ENCODE measurements around the gene TNFRSF21.
"Not testable (repeated sequence)": the region's sequence is repeated elsewhere in the genome, so short reads cannot be mapped to it uniquely, and the experiment has no call there.

TNFRSF21 gene

DNA sequence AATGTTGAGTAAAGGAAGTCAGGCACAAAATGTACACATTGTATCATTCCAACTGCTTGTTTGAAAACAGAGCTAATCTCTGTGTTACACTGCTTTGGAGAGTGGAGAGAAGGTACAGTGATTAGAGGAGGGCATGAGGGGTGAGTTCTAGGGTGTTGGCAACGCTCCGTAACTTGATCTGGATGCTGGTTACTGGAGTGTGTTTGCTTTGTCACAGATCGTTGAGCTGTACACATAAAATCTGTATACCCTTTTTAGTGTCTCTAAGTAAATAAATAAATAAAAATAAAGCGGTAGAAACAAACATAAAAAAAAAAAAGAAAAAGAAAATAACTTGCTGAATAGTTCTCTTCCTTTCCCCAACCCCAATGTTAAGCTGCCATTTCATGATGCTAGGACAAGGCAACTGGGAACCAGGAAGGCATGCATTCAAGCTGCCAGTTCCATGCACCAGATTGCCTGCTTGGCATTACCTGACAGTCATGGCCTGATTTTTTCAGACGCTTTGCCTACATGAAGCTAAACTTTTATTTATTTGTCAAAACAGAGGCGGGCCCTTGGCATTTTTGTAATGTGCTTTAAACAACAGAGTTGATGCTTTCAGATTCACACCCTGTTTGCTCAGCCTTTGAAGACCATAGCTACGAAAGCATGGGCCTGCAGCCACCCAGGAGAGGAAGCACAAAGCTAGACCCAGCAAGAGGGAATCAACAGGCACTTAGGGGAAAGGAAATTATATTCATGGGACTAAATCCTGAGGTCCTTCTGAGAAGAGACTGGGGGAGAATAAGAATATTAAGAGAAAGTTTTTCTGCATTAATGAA lies 21.2 kb downstream of the TNFRSF21 start:
- DNase-seq (ENCODE audit: low spot score), result no peak

DNA sequence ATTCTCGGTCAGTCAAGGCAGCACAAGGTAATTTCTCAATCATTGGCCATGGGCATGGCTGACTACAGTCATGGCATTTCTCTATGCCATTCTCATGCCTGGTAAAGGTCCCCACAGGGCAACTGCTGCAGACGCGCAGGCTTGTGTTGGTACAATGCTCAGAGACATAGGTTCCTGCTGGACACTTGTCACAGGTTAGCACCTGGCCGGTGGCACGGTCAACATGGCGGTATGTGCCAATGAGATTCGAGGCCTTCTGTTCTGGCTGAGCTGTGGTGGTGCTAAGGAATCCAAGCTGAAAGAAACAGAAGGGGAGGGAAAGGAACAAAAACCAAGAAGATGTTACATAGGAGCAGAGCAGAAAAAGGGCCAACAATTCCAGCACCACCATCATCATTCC lies 23.4 kb downstream of the TNFRSF21 start:
- no peak for DNase-seq (ENCODE audit: low spot score)

DNA sequence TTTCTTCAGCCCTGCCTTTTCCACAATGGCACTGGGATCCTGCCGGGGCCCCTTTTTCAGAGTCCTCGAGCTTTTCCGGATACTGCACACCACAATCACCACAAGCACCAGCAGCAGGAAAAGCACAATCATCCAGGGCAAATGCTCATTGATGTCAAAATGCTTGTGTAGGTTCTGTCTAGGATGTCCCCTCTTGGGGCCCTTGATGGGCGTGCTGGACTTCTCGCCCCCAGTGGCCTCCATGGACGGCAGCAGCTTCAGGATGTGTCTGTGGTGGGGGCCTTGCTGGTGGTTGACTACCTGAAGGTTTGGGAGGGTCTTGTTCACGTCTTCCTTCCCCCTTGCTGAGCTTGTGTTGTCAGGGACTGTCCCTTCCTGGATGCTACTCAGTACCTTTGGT lies 25.7 kb downstream of the TNFRSF21 start:
- no peak for DNase-seq (ENCODE audit: low spot score)

DNA sequence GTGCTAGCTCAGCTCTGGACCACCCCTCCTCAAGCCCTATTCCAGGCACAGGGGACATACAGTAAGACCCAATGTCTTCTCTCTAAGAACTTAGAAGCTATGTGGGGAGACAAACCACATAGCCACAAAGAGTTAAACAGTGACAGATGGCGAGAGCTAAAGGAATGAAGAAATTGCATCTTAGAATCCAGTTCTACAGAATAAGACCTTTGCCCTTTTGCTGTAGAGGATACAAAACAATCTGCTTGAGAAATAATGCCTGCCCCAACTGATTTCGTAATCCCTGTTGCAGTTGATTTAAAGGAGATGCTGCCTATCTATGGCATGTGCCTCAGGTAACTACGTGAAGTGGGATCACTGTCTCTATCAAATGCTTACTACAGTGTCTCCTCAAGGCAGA lies 31.2 kb downstream of the TNFRSF21 start:
- DNase-seq (ENCODE audit: low spot score), result no peak

DNA sequence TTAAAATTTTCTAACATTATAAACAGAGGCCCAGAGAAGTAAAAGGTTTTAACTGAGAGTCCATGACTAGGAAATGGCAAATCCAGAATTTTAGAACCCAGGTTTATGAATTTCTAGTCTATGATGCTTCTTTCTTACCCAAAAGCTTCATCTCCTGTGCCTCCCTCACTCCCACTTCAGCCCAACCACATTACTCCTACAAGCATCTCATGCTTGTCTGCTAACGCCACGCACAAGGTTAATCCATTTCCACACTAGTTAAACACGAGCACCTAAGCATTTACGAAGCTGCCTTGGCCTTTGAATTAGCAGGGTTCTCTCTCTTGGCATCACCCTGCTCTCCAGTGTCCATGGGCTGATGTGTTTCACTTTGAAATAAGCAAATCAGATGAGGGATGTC lies 32.0 kb downstream of the TNFRSF21 start:
- DNase-seq (ENCODE audit: low spot score), result no peak

DNA sequence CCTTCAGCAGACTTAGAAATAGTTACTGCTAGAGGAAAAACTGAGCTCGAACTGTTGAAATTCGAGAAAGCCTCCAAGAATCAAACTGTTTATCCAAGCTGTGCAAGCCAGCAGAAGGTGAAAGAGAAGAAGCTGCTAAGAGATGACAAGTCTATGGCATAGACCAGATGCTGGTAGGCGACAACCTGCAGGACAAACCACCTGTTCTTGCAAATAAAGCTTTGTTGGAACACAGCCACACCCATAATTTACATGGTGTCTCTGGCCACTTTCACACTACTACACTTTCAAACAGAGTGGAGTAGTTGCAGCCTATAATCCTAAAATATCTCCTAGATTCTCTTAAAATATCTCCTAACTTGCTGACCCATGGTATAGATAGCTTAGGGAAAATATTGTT lies 33.3 kb downstream of the TNFRSF21 start:
- no peak for DNase-seq (ENCODE audit: low spot score)

DNA sequence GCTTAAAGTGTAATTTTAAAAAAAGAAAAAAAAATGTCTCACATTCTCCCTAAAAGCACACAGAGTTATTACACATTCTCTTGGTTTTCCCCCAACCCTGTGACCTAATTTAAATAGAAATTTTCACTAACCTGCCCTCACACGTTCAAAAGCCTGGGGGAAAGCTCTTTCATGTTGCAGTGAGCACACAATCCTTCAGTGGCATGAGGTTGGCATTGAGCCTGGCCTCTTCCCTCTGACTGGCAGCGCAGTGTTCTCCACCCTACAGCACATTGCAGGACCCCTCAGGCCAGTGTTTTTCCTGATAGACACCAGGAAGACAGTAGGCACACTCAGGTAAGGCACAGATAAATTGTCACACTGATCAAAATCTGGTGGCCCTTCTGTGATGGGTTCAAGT lies 34.1 kb downstream of the TNFRSF21 start:
- DNase-seq (ENCODE audit: low spot score), result no peak

DNA sequence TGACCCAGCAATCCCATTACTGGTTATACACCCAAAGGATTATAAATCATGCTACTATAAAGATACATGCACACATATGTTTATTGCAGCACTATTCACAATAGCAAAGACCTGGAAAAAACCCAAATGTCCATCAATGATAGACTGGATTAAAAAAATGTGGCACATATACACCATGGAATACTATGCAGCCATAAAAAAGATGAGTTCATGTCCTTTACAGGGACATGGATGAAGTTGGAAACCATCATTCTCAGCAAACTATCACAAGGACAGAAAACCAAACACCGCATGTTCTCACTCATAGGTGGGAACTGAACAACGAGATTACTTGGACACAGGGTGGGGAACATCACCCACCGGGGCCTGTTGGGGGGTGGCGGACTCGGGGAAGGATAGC lies 34.6 kb downstream of the TNFRSF21 start:
- DNase-seq (ENCODE audit: low spot score), result not testable (repeated sequence)

DNA sequence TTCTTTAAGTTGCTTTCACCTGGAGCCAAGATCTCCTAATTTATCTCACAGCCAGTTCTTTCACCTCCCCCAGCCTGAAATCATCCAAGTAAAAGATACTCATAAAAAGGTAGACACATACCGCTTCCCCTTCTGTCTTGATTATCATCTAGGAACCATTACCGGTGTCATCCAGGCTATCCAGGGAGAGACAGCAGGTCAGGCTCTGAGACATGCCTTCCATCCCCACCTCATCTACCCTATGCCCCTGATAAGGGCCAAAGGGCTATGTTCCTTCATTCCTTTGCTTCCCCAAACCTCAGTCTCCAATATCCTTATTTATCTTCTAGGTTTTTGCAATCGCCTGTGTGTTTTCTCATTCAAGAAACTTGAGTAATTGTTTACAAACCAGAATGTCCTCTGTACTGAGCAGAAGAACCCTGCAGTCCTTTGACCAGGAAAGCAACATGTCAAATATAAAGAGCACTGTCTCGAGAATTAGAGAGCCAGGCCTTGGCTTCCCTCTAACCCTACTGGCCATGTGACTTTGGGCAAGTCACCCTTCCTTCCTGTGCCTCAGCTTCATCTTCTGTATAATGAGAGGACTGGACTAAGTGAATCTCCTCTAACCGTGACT lies 41.0 kb downstream of the TNFRSF21 start:
- DNase-seq (ENCODE audit: low spot score), result no peak

DNA sequence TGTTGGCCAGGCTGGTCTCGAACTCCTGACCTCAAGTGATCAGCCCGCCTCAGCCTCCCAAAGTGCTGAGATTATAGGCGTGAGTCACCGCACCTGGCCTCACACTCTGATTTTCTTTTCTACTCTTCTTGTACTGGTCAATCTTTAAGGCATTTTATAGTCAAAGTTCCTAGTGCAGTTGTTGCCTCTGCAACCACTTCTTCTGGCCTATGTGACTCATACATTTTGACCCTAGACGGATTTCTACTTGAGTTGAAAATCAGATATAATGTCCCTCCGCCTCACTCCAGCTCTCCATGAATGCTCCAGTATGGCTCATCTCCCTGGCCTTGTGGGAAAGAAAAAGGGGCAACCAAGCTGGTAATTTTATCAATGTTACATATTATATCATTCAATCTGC lies 42.4 kb downstream of the TNFRSF21 start:
- no peak for DNase-seq (ENCODE audit: low spot score)

DNA sequence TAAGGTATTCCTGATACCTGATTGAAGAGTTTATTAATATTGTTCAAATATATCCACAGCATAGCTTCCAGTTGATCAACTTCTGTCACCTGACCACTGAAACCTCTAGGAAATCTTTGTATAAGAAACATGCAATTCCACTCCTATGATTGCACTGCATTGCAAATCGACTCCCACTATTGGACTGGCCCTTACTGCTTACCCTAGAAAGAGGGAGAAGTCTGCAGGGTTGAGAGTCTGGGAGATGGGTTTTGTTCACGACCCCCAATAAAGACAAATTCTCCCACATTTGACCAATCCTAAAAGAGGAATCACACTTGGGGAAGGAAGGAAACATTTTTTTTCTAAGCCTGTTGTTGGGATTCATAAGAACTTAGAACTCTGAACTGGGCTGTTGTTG lies 43.7 kb downstream of the TNFRSF21 start:
- no peak for DNase-seq (ENCODE audit: low spot score)

DNA sequence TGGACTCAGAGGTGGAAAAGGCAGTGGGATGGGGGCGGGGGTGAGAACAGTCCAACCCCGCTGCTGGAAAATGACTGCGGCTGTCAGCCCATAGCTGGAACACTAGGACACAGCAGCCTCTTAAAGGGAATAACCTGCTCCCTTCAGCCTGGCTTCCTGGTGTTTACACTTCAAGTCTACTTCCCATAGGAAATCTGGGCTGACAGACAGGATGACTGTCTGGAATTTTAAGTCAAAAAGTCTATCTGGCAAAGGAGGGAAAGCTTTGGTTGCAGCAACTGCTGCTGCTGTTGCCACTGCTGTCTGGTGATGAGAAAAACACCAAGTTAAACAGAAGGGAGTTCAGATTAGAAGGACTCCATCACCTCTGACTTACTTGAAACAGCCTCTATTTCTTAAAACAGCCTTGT lies 44.9 kb downstream of the TNFRSF21 start:
- DNase-seq (ENCODE audit: low spot score), result no peak

DNA sequence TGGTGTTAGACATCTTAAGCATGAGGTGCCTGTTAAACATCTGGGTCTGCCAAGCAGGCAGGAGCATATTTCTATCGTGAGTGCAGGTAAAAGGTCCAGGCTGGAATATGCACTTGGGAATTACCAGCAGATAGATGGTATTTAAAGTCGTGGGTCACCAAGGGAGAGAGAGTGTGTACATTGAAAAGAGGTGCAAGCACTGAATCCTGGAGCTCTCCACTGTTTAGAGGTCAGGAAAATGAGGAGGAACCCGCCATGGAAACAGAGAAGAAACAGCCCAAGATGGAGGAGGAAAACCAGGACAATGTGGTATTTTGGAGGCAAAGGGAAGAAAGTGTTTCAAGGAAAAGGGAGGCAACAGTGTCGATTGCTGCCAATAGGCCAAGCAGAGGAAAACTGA lies 46.4 kb downstream of the TNFRSF21 start:
- DNase-seq (ENCODE audit: low spot score), result no peak

DNA sequence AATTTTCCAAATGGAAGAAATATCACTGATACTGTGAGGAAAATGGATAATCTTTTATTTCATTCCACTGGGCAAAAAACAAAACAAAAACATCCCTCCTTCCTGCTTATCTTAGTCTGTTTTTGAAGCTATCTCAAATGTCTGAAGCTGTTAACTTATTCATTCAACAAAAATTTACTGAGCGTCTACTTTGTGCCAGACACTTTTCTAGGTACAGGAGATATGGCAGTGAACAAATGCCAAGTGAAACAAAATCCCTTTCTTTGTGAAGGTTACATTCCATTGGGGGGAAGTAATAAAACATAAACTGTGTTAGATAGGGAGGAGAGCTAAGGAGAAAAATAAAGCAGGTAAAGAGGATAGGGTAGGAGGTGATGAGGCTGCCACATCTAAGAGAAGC lies 47.5 kb downstream of the TNFRSF21 start:
- no peak for DNase-seq (ENCODE audit: low spot score)

DNA sequence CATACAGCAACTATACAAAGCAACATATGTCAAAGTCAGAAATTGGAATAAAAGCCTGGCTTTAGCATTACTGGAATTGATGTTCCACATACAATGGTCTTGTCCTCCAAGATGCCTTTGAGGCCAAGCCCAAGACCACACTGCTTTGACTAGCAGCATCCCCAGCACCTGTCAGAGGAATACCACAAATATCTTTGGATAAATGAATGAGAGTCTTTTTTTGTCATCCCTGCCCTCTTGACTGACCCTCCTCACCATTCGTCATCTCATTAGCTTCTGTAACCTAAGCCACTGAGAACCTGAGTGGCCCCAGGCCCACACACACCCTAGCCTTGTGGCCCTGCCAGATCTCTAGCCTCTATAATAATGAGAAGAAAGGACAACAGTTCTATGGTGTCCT lies 48.5 kb downstream of the TNFRSF21 start:
- DNase-seq (ENCODE audit: low spot score), result no peak

DNA sequence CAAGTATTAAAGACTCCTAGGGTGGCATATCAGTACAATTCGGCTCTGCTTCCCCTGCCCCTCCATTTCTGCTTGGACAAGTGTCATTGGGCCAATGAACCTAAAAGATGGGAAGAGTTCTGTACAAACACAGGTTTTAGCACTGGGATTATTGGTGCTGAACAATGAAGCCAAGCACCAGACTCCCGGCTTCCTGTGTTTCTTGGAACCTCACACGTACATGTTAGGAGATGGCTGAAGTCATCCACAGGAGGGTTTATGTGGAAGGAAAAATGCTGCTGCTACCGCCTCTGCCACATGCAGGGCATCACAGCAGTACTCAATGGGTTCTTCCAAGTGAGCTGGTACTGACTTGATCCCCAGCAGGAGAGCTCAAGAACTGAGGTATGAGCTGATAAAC lies 49.7 kb downstream of the TNFRSF21 start:
- no peak for DNase-seq (ENCODE audit: low spot score)

DNA sequence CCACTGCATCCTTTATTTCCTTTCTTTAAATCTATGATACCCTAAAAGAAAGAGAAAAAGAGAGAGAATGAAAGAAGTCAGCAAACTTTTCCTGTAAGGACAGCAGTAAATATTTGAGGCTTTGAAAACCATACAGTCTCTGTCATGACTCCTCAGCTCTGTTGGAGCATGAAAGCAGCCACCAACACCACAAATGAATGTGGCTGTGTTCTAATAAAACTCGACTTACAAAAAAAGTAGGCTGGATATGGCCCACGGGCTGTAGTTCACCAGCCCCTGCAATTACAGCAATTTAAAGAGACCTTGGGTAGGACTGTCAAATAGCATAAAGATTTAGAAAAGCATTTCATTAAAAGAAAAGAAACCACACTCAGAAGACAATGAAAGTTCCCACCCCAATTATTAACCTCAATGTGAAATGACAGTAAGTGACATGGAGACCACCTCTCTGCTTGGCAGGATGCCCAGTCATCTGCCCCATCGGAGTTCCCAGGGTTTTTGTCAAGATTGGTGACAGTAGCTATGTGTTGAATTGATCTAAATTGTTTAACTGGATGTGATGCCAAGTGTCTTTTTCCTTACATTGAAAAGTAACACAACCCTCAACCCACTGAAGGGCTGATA lies 50.9 kb downstream of the TNFRSF21 start:
- DNase-seq (ENCODE audit: low spot score), result no peak

DNA sequence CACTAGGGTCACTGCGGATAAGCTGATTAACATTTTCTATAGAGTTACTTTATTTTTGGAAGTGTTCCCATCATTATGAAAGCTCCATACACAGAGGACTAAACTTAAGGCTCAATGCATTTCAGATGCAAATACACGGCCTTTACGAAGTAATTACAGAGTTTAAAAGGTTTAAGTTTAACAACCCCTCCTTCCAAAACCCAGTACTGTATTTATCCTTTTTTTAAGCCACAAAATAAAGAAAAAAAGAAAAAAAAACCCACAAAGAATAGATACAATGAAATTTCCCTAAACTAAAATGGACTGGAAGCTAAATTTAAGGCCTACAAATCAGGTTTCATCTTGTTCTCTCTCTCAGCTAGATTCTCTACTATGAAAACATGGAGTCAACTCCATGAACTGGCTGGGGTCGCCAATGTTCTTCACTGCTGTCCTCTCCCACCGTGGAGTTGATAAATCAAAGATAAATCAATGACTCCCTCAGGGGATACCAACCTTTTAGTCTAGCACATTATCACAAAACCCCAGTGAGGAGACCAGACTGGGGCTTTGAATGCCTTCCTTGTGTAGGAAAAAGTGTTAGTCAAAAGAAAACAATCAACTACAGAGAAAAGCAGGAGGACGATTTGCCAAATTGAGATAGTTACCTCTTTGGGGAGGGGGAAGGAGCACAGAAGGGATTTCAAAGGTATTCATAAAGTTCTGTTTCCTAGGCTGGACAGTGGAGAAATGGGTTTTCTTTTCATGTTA lies 52.5 kb downstream of the TNFRSF21 start:
- no peak for DNase-seq (ENCODE audit: low spot score)

DNA sequence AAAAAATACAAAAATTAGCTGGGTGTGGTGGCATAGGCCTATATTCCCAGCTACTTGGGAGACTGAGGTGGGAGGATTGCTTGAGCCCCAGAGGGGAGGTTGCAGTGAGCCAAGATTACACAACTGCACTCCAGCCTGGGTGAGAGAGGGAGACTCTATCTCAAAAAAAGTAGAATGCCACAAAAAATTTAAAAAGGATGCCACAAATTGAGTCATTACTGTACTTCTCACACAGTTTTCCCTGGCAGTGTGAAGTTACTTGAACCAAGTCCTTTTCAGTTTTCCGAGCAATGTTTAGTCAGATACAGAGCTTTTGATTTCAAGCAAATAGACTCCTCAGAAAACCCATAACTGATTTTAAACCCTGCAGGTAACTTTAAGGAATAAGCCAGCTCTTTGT lies 53.3 kb downstream of the TNFRSF21 start:
- no peak for DNase-seq (ENCODE audit: low spot score)

DNA sequence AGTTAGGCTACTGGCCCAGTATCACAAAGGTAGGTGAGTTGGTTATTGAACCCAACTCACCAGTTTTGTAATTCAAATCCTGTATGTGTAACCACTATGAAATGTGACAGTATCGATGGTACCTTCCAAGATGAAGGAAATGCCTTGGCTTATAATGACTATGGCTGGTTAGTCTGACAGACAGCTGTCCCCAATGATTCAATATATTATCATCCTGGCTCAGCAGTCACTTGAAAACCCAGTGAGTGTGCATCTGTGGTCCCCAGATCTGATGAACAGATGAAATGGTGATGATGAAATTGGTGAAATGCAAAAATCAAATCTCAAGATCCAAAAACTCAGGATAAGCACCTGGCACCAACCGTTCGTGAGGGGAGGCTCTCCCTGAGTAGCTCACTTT lies 54.8 kb downstream of the TNFRSF21 start:
- no peak for DNase-seq (ENCODE audit: low spot score)

DNA sequence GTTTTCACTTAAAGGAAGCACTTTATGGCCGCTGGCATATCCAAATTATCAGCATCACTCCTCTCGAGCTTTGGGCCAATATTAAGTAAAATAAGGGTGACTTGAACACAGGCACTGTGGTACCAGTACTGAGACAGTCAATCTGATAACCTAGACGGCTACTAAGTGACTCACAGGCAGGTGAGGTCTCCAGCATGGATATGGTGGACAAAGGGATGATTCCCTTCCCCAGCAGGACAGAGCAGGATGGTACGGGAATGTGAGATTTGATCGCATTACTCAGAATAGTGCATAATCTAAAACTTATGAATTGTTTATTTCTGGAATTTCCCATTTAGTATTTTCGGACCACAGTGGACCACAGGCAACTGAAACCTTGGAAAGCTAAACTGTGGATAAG lies 55.7 kb downstream of the TNFRSF21 start:
- DNase-seq (ENCODE audit: low spot score), result no peak

DNA sequence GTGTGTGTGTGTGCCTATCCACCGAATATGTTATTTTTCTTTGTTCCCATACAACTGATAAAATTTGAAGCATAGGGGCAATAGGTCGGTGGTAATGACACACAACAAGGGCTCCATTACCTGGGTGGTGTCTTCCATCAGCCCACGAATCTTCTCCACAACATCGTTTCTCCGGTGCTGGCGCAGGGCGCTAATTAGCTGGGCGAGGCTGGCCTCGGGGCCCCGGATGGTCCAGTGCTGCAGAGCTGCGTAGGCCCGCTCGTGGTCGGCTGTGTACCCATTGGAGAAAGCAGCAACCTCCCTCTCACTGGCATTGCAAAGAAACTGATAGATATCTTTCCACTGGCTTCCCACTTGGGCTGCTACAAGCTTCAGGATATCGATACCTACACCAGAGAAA lies 56.6 kb downstream of the TNFRSF21 start:
- DNase-seq (ENCODE audit: low spot score), result no peak

DNA sequence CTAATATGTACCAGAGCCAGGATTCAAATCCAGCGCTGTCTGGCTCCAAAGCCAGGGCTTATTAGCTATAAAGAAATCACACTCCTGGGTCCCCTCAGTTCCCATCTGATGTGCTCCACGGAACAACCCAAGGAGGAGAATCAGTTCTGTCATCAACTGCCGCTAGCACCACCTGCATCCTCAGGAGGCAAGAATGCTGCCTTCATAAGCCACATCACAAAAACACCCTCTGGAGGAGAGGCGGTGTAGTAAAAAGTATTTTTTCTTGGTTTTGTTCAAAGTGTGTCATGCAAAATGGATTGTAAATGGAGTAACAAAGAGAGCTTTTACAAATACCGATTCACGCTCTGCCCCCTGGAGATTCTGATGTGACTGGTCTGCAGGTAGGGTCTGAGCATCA lies 57.1 kb downstream of the TNFRSF21 start:
- no peak for DNase-seq (ENCODE audit: low spot score)

Measured in RKO (cell line).